Neural cell (in vitro differentiated cells): ENCODE data around the gene AKIRIN2. TPM values are rescaled to one million over a fixed set of nuclear protein-coding genes. Genes with fewer than 3 reads are reported as not detected.

Experiments used
- H2AFZ ChIP-seq: fragments of 200-600, 300-800 bp; sonication (generic), shearing (Covaris generic); 2 replicates; pipeline ENCODE4 v1.6.0; 2014; ENCODE audit warnings: low read depth, mild to moderate bottlenecking, antibody characterized with exemption, low read length, moderate library complexity
- H3F3A ChIP-seq: fragments of 200-600 bp; shearing (Covaris generic); 2 replicates; pipeline ENCODE4 v1.6.1; 2016; ENCODE audit warnings: mild to moderate bottlenecking, moderate library complexity, mixed read lengths, antibody characterized with exemption, low read length; ENCODE audit not compliant: insufficient read depth, poor library complexity, severe bottlenecking
- H3K27ac ChIP-seq: fragments of 200-600, 300-800 bp; sonication (generic), shearing (Covaris generic); 2 replicates; pipeline ENCODE4 v1.5.1; 2014; ENCODE audit warnings: mild to moderate bottlenecking, low read length, moderate library complexity
- H3K27me3 ChIP-seq: fragments of 300-800, 200-600 bp; sonication (generic), shearing (Covaris generic); 2 replicates; pipeline ENCODE4 v1.6.0; 2014; ENCODE audit warnings: mild to moderate bottlenecking, low read depth, low read length, moderate library complexity; ENCODE audit not compliant: insufficient read depth
- H3K36me3 ChIP-seq: fragments of 300-800, 200-600 bp; sonication (generic), shearing (Covaris generic); 2 replicates; pipeline ENCODE4 v1.5.1; 2014; ENCODE audit warnings: mild to moderate bottlenecking, antibody characterized with exemption, low read length, moderate library complexity; ENCODE audit not compliant: insufficient read depth
- H3K4me2 ChIP-seq: fragments of 300-800, 200-600 bp; sonication (generic), shearing (Covaris generic); 2 replicates; pipeline ENCODE4 v1.6.0; 2014; ENCODE audit warnings: mild to moderate bottlenecking, low read length
- H3K4me3 ChIP-seq: fragments of 300-800, 200-600 bp; sonication (generic), shearing (Covaris generic); 2 replicates; pipeline ENCODE4 v1.5.1; 2014; ENCODE audit warnings: mild to moderate bottlenecking, low read length, moderate library complexity
- H3K79me2 ChIP-seq: fragments of 200-600 bp; shearing (Covaris generic); replicated peaks from 2 replicates; pipeline ENCODE4 v1.6.0; 2014; ENCODE audit warnings: mild to moderate bottlenecking, low read length, moderate library complexity; ENCODE audit not compliant: insufficient read depth
- H3K9ac ChIP-seq: fragments of 300-800, 200-600 bp; sonication (generic), shearing (Covaris generic); 2 replicates; pipeline ENCODE4 v1.6.1; 2016; ENCODE audit warnings: mild to moderate bottlenecking, low read length, mixed read lengths
- H3K9me2 ChIP-seq: fragments of 200-600 bp; shearing (Covaris generic); 2 replicates; pipeline ENCODE4 v1.6.1; 2016; ENCODE audit warnings: mild to moderate bottlenecking, low read length, mixed read lengths; ENCODE audit not compliant: insufficient read depth
- H3K9me3 ChIP-seq: fragments of 200-600, 300-800 bp; sonication (generic), shearing (Covaris generic); 2 replicates; pipeline ENCODE4 v1.6.1; 2016; ENCODE audit warnings: mild to moderate bottlenecking, mixed run types, low read length, moderate library complexity, mixed read lengths
- H4K20me1 ChIP-seq: fragments of 200-600 bp; shearing (Covaris generic); 2 replicates; pipeline ENCODE4 v1.6.1; 2016; ENCODE audit warnings: mild to moderate bottlenecking, mixed run types; ENCODE audit not compliant: insufficient read depth
- CTCF ChIP-seq: fragments of 450-650 bp; IDR thresholded peaks from 2 replicates; pipeline ENCODE4 v1.5.1; 2014; ENCODE audit warnings: antibody characterized with exemption, mild to moderate bottlenecking, moderate library complexity; ENCODE audit not compliant: poor library complexity, severe bottlenecking
- EP300 ChIP-seq: fragments of 450-650 bp; conservative IDR thresholded peaks from 2 replicates; pipeline ENCODE4 v1.6.1; 2014; ENCODE audit warnings: antibody characterized with exemption, mild to moderate bottlenecking, moderate library complexity; ENCODE audit not compliant: poor library complexity, severe bottlenecking
- MXI1 ChIP-seq: fragments of 450-650 bp; conservative IDR thresholded peaks from 2 replicates; pipeline ENCODE4 v1.6.1; 2014; ENCODE audit warnings: antibody characterized with exemption, mild to moderate bottlenecking; ENCODE audit not compliant: poor library complexity, severe bottlenecking
- POLR2AphosphoS5 ChIP-seq: IDR thresholded peaks from 2 replicates; pipeline ENCODE4 v1.6.1; 2012
- RAD21 ChIP-seq: fragments of 450-650 bp; conservative IDR thresholded peaks from 2 replicates; pipeline ENCODE4 v1.6.1; 2014; ENCODE audit warnings: antibody characterized with exemption, mild to moderate bottlenecking, moderate library complexity
- REST ChIP-seq: IDR thresholded peaks from 2 replicates; pipeline ENCODE4 v1.6.1; 2012; ENCODE audit warnings: borderline replicate concordance
- SMC3 ChIP-seq: fragments of 450-650 bp; conservative IDR thresholded peaks from 2 replicates; pipeline ENCODE4 v1.6.1; 2014; ENCODE audit warnings: antibody characterized with exemption, mild to moderate bottlenecking, moderate library complexity; ENCODE audit not compliant: poor library complexity
- TAF1 ChIP-seq: IDR thresholded peaks from 2 replicates; pipeline ENCODE4 v1.6.1; 2012; ENCODE audit warnings: low read depth
- polyA plus RNA-seq: library from polyadenylated mRNA; depleted of rRNA; stranded (reverse); fragments of >200 nt; gene quantifications from 2 replicates; pipeline ENCODE4 v1.2.3, GENCODE V29; 2014

The AKIRIN2 gene
- polyA plus RNA-seq, 1 donor from 2014 or later: 82.8 TPM

DNA sequence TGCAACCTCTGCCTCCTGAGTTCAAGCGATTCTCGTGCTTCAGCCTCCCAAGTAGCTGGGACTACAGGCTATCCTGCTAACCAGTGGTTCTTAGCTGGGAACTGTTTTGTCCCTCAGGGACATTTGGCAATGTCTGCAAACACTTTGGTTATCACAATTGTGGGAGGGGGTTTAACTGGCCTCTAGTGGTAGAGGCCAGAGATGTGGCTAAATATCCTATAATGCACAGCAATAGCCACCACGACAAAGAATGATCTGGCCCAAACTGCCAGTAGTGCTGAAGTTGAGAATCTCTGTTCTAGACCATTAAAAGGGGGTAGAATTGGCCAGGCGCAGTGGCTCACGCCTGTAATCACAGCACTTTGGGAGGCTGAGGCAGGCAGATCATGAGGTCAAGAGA, 28.8 kb downstream of the AKIRIN2 start:
- no peaks in the 10 kb centered on the region for H4K20me1 ChIP-seq
- no peak overlapping the region for H3K4me2 ChIP-seq
- no peaks in the 10 kb centered on the region for H3K27me3 ChIP-seq
- H3K9me3 ChIP-seq: no peaks in the 10 kb centered on the region
- no peaks in the 10 kb centered on the region for H3F3A ChIP-seq
- no peak overlapping the region for H3K27ac ChIP-seq
- no peak overlapping the region for H2AFZ ChIP-seq
- no peak overlapping the region for H3K9ac ChIP-seq
- TF ChIP-seq CTCF (no peak), POLR2AphosphoS5 (no peak), RAD21 (no peak), SMC3 (no peak), MXI1 (no peak), REST (no peak), EP300 (no peak), TAF1 (no peak)
- peaks cover 9% of the 10 kb centered on the region for H3K36me3 ChIP-seq
- H3K4me3 ChIP-seq: no peak overlapping the region
- no peaks in the 10 kb centered on the region for H3K9me2 ChIP-seq
- peaks cover 3% of the 10 kb centered on the region for H3K79me2 ChIP-seq

GRCh38 chr6:87672641-87673040, 29.4 kb downstream of the AKIRIN2 start:
- no peaks in the 10 kb centered on the region for H4K20me1 ChIP-seq
- H3K4me3 ChIP-seq: no peak overlapping the region
- H3K9ac ChIP-seq: no peak overlapping the region
- H3K36me3 ChIP-seq: peaks cover 4% of the 10 kb centered on the region
- H2AFZ ChIP-seq: no peak overlapping the region
- H3K79me2 ChIP-seq: peaks cover under 1% of the 10 kb centered on the region
- no peak for TF ChIP-seq EP300
- TF ChIP-seq CTCF: no peak
- no peaks in the 10 kb centered on the region for H3F3A ChIP-seq
- H3K27me3 ChIP-seq: no peaks in the 10 kb centered on the region
- H3K4me2 ChIP-seq: no peak overlapping the region
- H3K27ac ChIP-seq: no peak overlapping the region
- no peaks in the 10 kb centered on the region for H3K9me2 ChIP-seq
- no peaks in the 10 kb centered on the region for H3K9me3 ChIP-seq
